Fibroblast of skin of scalp (primary cell): ENCODE measurements around the gene CST8.

Experiments
- DNase-seq: peaks from one replicate; pipeline ENCODE4 v3.0.0-alpha.2; 2013

Gene CST8

DNA sequence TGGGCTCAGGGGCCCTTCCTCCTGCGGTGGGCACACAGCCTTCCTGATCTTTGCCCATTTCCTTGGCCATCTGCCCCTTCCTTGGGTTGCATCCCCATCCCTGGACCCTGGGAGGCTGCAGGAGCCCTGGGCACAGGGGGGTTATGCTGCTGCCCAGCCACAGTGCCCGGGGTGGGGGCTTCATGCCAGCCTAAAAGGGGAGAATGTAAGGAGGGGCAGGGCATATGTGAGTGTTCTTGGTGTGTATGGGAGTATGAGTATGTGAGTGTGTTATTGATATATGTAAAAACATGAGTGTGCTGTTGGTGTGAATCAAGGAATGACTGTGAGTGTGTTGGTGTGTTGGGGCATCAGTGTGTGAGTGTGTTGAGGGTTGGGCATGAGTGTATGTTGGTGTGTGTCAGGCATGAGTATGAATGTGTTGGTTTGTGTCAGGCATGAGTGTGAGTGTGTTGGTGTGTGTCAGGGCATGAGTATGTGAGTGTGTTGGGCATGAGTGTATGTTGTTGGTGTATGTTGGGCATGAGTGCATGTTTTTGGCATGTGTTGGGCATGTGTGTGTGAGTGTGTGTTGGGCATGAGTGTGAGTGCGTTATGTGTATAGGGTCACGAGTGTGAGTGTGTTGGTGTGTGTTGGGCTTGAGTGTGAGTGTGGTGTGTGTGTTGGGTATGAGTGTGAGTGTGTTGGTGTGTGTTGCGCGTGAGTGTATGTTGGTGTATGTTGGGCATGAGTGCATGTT is 14.7 kb upstream of the CST8 start:
- DNase-seq = no peak

GRCh38 chr20:23477223-23477622 is 13.7 kb upstream of the CST8 start:
- DNase-seq = no peak

GRCh38 chr20:23479043-23479442 is 11.9 kb upstream of the CST8 start:
- no peak for DNase-seq

- DNase-seq = no peak
Measured at GRCh38 chr20:23482138-23482537, 8.8 kb upstream of the CST8 start.

- no peak for DNase-seq
Measured at GRCh38 chr20:23484081-23484480, 6.8 kb upstream of the CST8 start.

- DNase-seq = no peak
Measured at GRCh38 chr20:23488470-23488869, 2.4 kb upstream of the CST8 start.

DNA sequence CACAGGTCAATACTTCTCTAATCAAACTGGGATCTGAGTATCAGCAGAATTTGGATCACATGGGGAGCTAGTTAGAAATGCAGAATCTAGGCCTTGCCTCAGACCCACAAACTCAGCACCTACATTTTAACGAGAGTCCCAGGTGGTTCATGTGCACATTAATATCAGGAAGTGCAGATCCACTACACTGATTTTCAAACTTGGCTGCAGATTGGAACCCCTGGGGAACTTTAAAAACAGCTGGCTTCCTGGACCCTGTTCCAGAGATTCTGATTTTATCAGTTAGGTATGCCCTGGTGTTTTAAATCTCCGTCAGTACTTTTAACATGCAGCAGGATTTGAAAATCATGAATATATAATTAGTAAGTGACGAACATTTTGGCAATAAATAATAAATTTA is 1.9 kb upstream of the CST8 start:
- no peak for DNase-seq

- no peak for DNase-seq
Measured at GRCh38 chr20:23492292-23492691, 1.4 kb downstream of the CST8 start.

DNA sequence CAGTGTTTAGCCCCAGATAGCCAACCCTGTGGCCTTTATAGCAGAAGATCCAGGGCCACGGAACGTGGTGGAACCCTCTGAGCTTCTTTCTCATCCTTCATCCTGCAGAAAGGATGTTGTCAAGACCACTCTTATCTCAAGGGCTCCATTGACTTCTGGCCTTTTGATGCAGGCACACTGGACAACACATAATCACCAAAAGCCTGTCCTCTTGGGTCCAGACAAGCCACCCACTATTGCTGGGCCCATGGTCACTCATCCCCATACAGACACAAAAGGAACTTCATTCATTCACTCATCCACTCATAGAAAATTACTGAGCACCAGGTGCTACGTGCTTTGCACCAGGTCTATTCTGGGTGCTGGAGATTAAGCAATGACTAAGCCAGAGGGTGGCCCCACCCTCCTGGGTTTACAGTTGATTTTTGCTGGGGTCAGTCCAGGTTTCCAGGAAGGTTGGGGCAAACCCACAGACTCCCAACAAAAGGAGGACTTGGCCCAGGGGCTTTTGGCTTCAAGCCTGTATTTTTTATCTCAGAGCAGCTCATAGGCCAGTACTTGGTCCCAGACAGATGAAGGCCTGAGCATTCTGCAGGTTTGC is 2.4 kb downstream of the CST8 start:
- DNase-seq = no peak

GRCh38 chr20:23497536-23497935 is 6.6 kb downstream of the CST8 start:
- DNase-seq = no peak

GRCh38 chr20:23501926-23502325 is 11.0 kb downstream of the CST8 start:
- DNase-seq = no peak

GRCh38 chr20:23503649-23504048 is 12.7 kb downstream of the CST8 start:
- no peak for DNase-seq

DNA sequence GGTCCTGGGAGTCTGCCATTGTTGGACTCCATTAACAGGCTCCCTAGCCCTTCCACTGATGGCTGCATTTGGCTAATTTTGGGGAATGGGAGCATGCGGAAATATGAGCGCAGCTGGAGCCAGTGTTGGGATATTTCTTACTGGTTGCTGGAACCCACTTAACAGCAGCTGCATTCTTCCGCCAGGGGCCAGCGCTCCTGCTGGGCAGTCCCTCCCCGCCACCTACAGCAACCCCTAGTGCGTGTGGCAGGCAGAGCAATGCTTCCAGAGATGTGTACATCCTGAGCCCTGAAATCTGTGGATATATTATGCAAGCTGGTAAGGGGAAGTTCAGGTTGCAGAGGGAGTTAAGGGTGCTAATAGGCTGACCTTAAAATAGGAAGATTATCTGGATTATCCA is 16.4 kb downstream of the CST8 start:
- no peak for DNase-seq

GRCh38 chr20:23508449-23509229 is 17.7 kb downstream of the CST8 start:
- DNase-seq = no peak

GRCh38 chr20:23509247-23509913 is 18.5 kb downstream of the CST8 start:
- DNase-seq = no peak

GRCh38 chr20:23510000-23510590 is 19.2 kb downstream of the CST8 start:
- no peak for DNase-seq

GRCh38 chr20:23513164-23513563 is 22.2 kb downstream of the CST8 start:
- DNase-seq = no peak

- no peak for DNase-seq
Measured at GRCh38 chr20:23514848-23515247, 23.9 kb downstream of the CST8 start.

DNA sequence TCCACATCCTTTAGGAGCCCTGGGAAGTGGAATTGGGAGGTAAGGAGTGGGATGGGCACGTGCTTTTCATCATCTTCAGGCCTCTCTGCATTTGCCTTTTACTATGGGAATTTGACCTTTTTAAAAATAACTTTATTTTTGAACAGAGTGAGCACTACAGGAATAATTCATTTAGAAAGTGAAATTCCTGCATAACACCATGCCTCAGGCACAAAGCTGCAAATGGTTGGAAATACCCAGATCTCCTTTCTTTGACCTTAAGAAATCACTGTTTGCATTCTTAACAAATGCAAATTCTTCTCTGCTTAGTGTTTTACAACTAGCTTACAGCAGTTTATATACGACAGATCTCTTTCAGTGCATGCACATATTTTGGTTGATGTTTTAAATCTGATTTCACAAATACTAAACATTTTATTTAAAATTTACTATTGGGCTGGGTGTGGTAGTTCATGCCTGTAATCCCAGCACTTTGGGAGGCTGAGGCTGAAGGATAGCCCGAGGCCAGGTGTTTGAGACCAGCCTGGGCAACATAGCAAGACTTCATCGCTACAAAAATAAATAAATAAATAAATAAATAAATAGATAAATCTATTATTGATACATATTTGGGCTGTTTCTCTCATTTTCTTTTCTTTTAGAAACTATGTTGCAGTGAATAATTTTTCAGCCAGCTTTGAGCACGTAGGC is 24.5 kb downstream of the CST8 start:
- DNase-seq = no peak

DNA sequence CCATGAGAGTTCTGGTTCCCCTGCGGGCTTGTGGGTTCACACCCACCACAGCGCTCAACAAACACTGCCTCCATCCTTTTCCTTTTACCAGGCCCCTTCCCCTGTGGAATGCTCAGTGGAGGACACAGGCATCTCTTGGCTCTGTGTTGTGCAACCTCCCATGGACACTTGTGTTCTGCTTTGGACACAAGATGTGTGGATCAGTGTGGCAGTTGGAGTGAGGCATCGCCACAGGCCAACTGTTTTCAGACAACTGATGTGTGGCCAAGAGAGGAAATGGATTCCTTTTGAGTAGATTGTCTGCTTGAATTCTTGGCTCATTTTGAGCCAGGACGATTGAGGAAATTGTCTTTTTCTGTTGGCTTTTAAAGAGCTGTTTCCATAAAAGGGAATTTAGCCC is 26.8 kb downstream of the CST8 start:
- DNase-seq = no peak

- no peak for DNase-seq
Measured at GRCh38 chr20:23519556-23519955, 28.6 kb downstream of the CST8 start.

DNA sequence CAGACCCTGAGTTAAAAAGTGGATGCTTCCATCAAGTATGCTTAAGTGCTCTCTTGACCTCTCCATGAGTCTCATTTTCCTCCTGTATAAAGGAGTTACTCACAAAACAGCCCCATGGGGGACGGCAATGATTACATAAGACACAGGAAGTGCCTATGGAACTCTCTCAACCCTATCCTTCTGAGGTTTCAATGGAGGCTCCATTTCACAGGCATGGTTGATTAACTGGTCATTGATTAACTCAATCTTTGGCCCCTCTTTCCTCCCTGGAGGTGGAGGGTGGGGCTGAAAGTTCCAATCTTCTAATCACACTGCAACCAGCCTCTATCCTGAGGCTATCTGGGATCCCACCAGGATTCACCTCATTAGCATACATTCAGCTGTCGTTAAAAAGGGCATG is 29.3 kb downstream of the CST8 start:
- DNase-seq = no peak
